Measurements from ENCODE around the gene ASTN1.

DNA sequence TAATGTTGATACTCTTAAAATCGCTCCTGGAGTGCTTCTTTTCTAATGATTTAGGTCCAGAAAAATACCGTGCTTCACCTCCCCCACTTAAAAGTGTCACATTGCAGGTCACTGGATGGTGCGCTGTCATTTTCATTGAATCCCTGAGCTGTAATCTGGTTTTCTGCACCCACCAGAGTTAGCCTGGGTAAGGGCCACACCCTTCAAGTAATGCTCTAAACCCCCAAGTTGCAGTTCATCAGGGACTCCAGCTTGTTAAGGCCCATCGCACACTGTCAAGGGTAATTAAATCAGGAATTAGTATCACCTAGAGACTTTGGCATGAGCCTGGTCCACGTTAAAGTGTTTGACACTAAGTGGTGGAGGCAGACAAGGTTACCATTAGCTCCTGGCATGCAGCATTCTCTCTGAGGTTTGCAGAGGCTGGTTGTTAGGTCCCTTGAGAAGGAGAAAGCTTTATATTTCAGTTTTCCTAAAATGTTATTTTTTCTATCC is 34.0 kb downstream of the ASTN1 start:
- no peak for TF ChIP-seq CTCF (IDR thresholded peaks at IDR 0.05; ENCODE audit: poor library complexity)
- TF ChIP-seq EZH2 (IDR thresholded peaks at IDR 0.05; ENCODE audit: borderline replicate concordance) = no peak
